ENCODE data around the gene SGCD.

The SGCD gene

DNA sequence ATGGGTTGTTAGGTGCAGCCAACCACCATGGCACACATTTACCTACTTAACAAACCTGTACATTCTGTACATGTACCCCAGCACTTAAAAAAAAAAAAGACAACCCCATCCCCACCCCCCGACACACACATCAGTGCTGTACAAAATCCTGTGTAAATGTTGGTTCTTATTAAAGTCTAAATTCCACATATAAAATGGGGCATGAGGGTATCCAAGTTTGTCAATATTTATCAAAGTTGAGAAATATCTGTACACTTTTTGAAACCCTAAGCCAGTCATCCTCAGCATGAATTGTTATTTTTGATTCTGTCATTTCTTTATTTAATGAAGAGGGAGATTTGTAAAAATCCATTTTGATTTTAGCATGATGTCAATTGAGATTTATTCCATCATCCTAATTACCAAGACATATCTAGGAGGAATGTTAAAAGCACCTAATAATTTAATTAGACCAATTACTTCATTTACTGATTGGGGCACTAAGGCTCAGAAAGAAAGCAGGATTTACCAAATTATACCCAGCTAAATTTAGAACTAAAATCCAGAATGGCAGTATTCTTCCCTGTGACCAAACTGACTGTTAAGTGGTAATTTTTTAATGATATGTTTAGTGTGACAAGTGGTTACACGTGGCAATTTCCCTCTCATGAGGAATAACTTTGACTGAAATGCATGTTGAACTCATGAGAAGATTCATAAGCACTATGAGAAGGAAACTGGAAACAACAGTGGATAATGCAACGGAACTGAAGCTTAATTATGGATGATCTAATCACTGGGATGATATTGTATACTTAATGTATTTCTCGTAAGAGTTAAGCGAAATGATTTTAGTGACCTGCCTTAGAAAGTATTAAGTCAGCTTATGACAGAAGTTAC, 195.9 kb downstream of the SGCD start:
- DNase-seq, result no peak

- no peak for DNase-seq
Measured at GRCh38 chr5:156523607-156524006, 196.6 kb downstream of the SGCD start.

- DNase-seq, result no peak
Measured at GRCh38 chr5:156526081-156526925, 199.3 kb downstream of the SGCD start.

GRCh38 chr5:156527611-156528010, 200.6 kb downstream of the SGCD start:
- no peak for DNase-seq

GRCh38 chr5:156528673-156529072, 201.7 kb downstream of the SGCD start:
- DNase-seq, result no peak

DNA sequence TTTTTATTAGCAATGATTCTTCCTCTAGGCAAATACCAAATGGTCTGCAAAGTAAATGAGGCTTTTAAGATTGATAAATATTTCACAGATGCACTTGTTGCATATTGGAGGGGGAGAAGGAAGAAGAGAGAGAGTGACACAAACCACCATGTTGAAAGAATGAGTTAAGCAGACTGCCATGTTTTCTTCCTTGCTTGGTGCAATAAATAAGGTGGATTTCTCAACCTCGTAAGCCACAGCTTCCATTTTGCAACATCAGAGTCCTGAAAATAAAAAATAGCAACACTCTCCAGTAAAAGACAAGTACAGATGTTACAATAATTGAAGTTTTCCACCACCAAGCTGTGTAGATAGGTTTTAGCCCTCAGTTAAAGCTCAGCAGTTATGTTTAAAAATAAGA, 202.9 kb downstream of the SGCD start:
- no peak for DNase-seq

GRCh38 chr5:156531199-156531598, 204.2 kb downstream of the SGCD start:
- DNase-seq, result no peak

DNA sequence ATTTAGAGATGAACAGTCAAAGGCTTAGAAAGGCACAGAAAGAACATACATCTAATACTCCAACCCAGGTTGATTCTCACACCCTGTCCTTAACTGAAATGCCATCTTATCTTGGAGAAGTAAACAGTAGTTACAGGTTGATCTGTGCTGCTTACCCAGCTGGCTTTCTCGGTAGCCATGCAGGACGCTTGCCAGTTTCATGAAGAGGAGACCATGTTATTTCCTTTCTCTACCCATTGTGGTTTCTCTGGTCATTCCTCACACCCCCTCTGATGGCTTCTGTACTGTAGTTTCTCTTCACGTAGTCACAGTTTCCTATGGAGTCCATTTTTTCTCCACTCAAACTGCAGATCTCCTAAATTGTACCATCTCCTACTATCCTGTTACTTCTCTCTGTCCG, 206.0 kb downstream of the SGCD start:
- DNase-seq, result no peak

- DNase-seq, result no peak
Measured at GRCh38 chr5:156534085-156534484, 207.1 kb downstream of the SGCD start.

DNA sequence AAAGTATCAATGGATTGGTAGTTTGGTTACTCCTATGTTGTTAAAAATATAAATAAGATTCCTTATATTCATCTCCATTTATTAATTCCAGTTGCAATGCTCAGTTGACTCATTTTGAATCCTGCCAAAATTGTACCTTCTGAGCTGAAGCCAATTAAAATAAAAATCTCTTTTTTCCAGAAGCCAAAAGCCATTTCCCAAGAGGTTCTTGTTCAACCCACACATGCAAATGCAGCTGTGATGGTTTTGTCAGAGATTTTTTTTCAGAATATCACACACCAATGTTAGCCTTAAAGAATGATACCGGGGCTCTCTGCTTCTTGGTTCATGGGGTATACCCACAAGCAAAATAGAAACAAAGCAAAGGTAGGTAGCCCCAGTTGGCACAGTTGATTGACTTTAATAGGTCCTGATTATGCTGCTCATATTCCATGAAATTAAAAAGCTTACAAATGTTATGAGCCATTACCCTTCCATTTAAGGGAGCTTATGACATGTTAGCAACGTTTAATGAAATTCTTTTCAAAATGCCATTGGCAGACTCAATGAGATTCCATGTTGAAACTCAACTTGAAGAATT, 208.0 kb downstream of the SGCD start:
- no peak for DNase-seq

GRCh38 chr5:156540491-156540890, 213.5 kb downstream of the SGCD start:
- no peak for DNase-seq

GRCh38 chr5:156541582-156541981, 214.6 kb downstream of the SGCD start:
- DNase-seq, result no peak

DNA sequence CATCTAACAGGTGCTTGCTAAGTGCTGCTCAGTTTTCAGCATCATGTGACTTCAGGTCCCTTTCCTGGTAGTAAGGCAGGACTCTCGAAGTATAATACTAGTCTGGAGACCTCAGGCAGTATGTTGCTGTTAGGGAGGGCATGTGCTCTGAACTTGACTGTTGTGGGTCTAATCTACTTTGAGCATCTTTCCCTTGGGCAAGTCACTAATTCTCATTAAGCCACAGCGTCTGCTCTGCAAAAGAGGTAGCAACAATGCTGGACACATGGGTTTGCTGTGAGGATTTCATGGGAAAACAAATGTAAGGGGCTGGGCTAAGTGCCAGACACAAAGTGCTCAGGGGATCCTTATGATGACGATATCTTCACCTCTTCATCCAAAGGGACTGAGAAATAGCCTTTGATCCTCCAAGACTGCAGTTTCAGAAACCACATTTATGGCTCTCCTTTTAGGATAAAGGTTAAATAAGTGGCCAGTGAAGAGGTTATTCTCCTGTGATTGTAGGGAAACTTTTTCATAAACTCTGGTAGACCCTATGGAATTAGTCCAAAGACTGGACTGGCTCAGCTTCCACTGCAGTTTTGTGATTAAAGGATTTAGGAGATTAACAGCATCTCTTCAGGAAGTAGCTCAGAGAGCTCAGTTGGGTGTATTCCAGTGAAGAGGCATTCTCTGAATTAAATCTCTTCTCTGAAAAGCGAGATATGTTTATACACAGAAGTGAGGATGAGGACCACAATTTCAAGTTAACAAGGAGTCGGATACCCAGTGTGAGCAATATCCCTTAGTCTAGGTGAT, 216.6 kb downstream of the SGCD start:
- DNase-seq, result no peak

- DNase-seq, result no peak
Measured at GRCh38 chr5:156552855-156553358, 225.9 kb downstream of the SGCD start.

DNA sequence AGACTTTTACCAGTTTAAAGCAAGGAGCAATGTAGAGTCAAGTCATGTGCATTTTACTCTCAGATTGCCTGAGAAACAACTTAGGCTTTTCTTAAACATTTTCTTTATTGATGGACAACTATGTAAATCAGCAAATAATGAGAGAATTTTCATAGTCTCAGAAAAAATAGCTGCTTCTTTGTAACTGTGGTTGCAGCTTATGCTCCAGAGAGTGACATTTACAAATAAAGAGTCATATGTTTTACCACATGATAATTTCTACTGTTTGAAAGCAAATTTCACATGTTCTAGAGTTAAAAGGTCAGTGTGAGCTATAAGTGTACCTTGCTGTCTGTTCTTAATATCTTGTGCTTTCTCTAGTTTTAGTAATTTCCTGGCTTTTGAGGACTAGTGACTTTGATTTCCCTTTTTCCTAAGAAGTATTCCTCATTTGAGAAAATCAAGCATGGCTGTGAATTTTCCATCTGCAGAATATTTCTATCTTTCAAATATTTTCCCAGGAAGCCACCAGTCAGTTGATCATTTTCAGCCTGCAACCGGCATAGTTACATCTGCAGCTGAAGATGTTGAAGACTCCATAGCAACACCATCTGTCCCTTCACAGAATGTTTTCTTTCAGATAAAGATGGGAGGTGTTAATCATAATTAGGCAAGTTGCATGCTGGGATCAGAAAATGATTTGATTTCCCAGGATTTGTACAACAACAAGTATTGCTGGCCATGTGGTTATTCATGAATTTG, 229.9 kb downstream of the SGCD start:
- DNase-seq, result no peak

DNA sequence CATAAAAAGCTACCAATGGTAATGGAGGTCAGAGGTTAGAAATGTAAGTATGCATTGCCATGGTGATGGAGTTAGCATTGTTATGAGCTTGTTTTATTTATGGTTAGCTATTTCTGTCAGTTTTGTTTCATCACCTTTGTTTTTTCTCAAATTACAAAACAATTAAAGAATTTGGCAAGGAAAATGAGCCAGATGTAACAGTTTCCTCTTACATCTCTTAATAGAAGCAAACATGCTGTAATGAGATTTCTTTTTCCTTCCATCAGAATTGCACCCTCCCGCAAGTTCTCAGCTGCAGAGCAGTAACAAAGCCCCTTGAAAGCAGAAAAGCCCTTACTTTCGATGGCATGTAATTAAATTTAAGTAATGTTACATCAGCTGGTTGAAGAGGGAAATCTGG, 233.0 kb downstream of the SGCD start:
- DNase-seq, result no peak

DNA sequence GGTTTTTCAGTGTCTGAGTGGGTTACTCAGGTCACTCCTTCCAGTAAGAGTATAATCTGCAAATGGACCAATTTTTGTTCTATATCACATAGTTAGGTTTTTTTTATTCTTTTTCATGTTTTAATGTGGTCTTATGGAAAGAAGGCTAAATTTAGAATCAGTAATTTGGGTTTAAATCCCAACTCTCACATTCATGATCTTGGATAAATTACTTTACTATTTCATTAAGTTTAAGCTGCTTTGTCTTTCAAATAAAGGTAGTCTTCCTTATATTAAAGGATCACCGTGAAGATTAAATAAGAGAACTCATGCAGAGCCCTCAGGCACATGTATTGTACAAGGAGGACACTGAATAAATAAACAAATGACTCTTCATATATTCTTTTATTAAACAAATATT, 234.7 kb downstream of the SGCD start:
- DNase-seq, result no peak

GRCh38 chr5:156570615-156571014, 243.7 kb downstream of the SGCD start:
- no peak for DNase-seq

DNA sequence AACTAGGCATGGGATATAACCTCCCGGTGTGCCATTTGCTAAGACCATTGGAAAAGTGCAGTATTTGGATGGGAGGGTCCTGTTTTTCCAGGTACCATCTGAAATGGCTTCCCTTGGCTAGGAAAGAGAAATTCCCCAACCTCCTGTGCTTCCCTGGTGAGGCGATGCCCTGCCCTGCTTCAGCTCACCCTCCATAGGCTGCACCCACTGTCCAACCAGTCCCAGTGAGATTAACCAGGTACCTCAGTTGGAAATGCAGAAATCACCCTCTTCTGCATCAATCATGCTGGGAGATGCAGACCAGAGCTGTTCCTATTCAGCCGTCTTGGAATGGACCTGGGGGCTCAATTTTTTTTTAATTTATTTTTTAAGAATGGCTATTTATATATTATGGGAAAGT, 254.8 kb downstream of the SGCD start:
- no peak for DNase-seq

GRCh38 chr5:156582193-156582598, 255.2 kb downstream of the SGCD start:
- DNase-seq, result no peak

GRCh38 chr5:156584871-156585270, 257.9 kb downstream of the SGCD start:
- DNase-seq, result no peak

GRCh38 chr5:156585999-156586398, 259.0 kb downstream of the SGCD start:
- DNase-seq, result no peak
